IPS DF 4.7 (cell line): ENCODE results near the gene SYT7.
"Not testable (repeated sequence)": the region's sequence is repeated elsewhere in the genome, so short reads cannot be mapped to it uniquely, and the experiment has no call there.

Experiments used
- DNase-seq: peaks from one replicate; pipeline ENCODE4 v3.0.0-alpha.2; 2013; ENCODE audit warnings: low spot score; ENCODE audit errors: extremely low read depth

The SYT7 gene

GRCh38 chr11:61480261-61480993 lies 100.4 kb downstream of the SYT7 start:
- no peak for DNase-seq

- DNase-seq = not testable (repeated sequence)
These were observed 101.4 kb downstream of the SYT7 start for GRCh38 chr11:61479360-61480058.

- no peak for DNase-seq
These were observed 103.1 kb downstream of the SYT7 start for GRCh38 chr11:61477727-61478148.

- DNase-seq = no peak
These were observed 103.8 kb downstream of the SYT7 start for GRCh38 chr11:61477126-61477525.

- no peak for DNase-seq
These were observed 104.5 kb downstream of the SYT7 start for GRCh38 chr11:61476371-61476770.

- DNase-seq = no peak
These were observed 105.4 kb downstream of the SYT7 start for GRCh38 chr11:61475433-61475832.

- DNase-seq = no peak
These were observed 106.7 kb downstream of the SYT7 start for GRCh38 chr11:61474013-61474643.

- DNase-seq = no peak
These were observed 107.4 kb downstream of the SYT7 start for GRCh38 chr11:61473370-61474012.

- DNase-seq = no peak
These were observed 108.0 kb downstream of the SYT7 start for GRCh38 chr11:61472868-61473267.

GRCh38 chr11:61472282-61472681 lies 108.6 kb downstream of the SYT7 start:
- DNase-seq = no peak

- DNase-seq = no peak
These were observed 112.9 kb downstream of the SYT7 start for GRCh38 chr11:61468002-61468401.

- DNase-seq = not testable (repeated sequence)
These were observed 113.3 kb downstream of the SYT7 start for GRCh38 chr11:61467602-61468001.
